GM12878 (cell line): ENCODE data around the gene LRRC4B.

Source experiments
- NR2C2 ChIP-seq: IDR thresholded peaks from 2 replicates; pipeline ENCODE4 v1.6.1; 2011; ENCODE audit warnings: borderline replicate concordance, low read depth; ENCODE audit not compliant: control insufficient read depth, insufficient read length
- POLR2AphosphoS5 ChIP-seq: IDR thresholded peaks from 2 replicates; pipeline ENCODE4 v1.6.1; 2011; ENCODE audit warnings: mild to moderate bottlenecking, low read length, inconsistent platforms
- RAD21 ChIP-seq: IDR thresholded peaks from 2 replicates; pipeline ENCODE4 v1.6.1; 2011; ENCODE audit warnings: mild to moderate bottlenecking, low read depth, low read length, moderate library complexity; ENCODE audit not compliant: insufficient read depth
- SRF ChIP-seq, 2 experiments: IDR thresholded peaks; 2 replicates each; pipeline ENCODE4 v1.6.1; 2011; ENCODE audit warnings: low read depth in 2 of 2, low read length in 2 of 2, mild to moderate bottlenecking in 1 of 2, moderate library complexity in 1 of 2
- ZBTB33 ChIP-seq: fragments of 450-650 bp; IDR thresholded peaks from 2 replicates; pipeline ENCODE4 v1.6.1; 2017; ENCODE audit warnings: mild to moderate bottlenecking
- TF ChIP-seq, protein P1 (sequence below), 3 experiments: IDR thresholded peaks in 2 of 3; conservative IDR thresholded peaks in 1 of 3; 2 replicates each; pipeline ENCODE4 v1.5.1; 2011; ENCODE audit warnings: low read depth in 3 of 3, low read length in 3 of 3, mild to moderate bottlenecking in 3 of 3, control low read depth in 2 of 3, moderate library complexity in 2 of 3, inconsistent platforms in 1 of 3, mixed read lengths in 1 of 3; ENCODE audit not compliant: control insufficient read depth in 2 of 3, insufficient read depth in 1 of 3; ENCODE audit errors: extremely low read depth in 1 of 3
- TF ChIP-seq, protein P2 (sequence below): IDR thresholded peaks from 2 replicates; pipeline ENCODE4 v1.6.1; 2012; ENCODE audit warnings: low read depth, low read length, improper control_type of control experiment

GRCh38 chr19:50522881-50523280, 45.4 kb downstream of the LRRC4B start:
- TF ChIP-seq POLR2AphosphoS5 (no peak), SRF (IDR thresholded peaks at IDR 0.05; ENCODE audit: low read depth in 2 of 2, low read length in 2 of 2) (no peak), ZBTB33 (no peak), NR2C2 (no peak), RAD21 (no peak)
- TF ChIP-seq, protein P1, sequence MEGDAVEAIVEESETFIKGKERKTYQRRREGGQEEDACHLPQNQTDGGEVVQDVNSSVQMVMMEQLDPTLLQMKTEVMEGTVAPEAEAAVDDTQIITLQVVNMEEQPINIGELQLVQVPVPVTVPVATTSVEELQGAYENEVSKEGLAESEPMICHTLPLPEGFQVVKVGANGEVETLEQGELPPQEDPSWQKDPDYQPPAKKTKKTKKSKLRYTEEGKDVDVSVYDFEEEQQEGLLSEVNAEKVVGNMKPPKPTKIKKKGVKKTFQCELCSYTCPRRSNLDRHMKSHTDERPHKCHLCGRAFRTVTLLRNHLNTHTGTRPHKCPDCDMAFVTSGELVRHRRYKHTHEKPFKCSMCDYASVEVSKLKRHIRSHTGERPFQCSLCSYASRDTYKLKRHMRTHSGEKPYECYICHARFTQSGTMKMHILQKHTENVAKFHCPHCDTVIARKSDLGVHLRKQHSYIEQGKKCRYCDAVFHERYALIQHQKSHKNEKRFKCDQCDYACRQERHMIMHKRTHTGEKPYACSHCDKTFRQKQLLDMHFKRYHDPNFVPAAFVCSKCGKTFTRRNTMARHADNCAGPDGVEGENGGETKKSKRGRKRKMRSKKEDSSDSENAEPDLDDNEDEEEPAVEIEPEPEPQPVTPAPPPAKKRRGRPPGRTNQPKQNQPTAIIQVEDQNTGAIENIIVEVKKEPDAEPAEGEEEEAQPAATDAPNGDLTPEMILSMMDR (IDR thresholded peaks at IDR 0.05 in 2 of 3, conservative IDR thresholded peaks at IDR 0.05 in 1 of 3; ENCODE audit: control insufficient read depth in 2 of 3, extremely low read depth in 1 of 3, insufficient read depth in 1 of 3, low read depth in 3 of 3, low read length in 3 of 3): no peak
- TF ChIP-seq, protein P2, sequence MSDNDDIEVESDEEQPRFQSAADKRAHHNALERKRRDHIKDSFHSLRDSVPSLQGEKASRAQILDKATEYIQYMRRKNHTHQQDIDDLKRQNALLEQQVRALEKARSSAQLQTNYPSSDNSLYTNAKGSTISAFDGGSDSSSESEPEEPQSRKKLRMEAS: no peak
